ENCODE data around the gene TMEM256. TPM values are rescaled to one million over a fixed set of nuclear protein-coding genes. Genes with fewer than 3 reads are reported as not detected.

The TMEM256 gene
- total and polyA plus RNA-seq, 9 of the 15 experiments (the other 6 are each of a cell fraction or from before 2014, with no cell fraction given) = 43.4 to 177 (median 68.5) TPM

- TF ChIP-seq, protein P1, sequence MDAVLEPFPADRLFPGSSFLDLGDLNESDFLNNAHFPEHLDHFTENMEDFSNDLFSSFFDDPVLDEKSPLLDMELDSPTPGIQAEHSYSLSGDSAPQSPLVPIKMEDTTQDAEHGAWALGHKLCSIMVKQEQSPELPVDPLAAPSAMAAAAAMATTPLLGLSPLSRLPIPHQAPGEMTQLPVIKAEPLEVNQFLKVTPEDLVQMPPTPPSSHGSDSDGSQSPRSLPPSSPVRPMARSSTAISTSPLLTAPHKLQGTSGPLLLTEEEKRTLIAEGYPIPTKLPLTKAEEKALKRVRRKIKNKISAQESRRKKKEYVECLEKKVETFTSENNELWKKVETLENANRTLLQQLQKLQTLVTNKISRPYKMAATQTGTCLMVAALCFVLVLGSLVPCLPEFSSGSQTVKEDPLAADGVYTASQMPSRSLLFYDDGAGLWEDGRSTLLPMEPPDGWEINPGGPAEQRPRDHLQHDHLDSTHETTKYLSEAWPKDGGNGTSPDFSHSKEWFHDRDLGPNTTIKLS (IDR thresholded peaks at IDR 0.05; ENCODE audit: borderline replicate concordance, low read depth) = peak; percentile 48; the same call in 1 of the 2 replicates
- no peak for TF ChIP-seq MYBL2 (IDR thresholded peaks at IDR 0.05; ENCODE audit: low read depth)
- no peak for TF ChIP-seq MYBL2 (CRISPR knock-in tag; IDR thresholded peaks at IDR 0.05; ENCODE audit: borderline replicate concordance)
- TF ChIP-seq RBBP5 (IDR thresholded peaks at IDR 0.05; ENCODE audit: borderline replicate concordance, insufficient read depth, low read length, poor library complexity, severe bottlenecking) = peak; percentile 30
- no peak for TF ChIP-seq GABPB2 (CRISPR knock-in tag; conservative IDR thresholded peaks at IDR 0.05)
- no peak for TF ChIP-seq TAL1 (IDR thresholded peaks at IDR 0.05)
- TF ChIP-seq RHOXF2B (CRISPR knock-in tag; conservative IDR thresholded peaks at IDR 0.05) = no peak
- TF ChIP-seq MIER1 (IDR thresholded peaks at IDR 0.05; ENCODE audit: low read depth) = no peak
- TF ChIP-seq SAFB2 (IDR thresholded peaks at IDR 0.05; ENCODE audit: borderline replicate concordance, low read depth, low read length, severe bottlenecking) = no peak
- TF ChIP-seq EP400 (IDR thresholded peaks at IDR 0.05) = peak; percentile 76
- TF ChIP-seq TCF3 (CRISPR knock-in tag; IDR thresholded peaks at IDR 0.05) = no peak
- no peak for TF ChIP-seq TCF7 (IDR thresholded peaks at IDR 0.05; ENCODE audit: borderline replicate concordance)
- TF ChIP-seq ZFX (CRISPR knock-in tag; IDR thresholded peaks at IDR 0.05) = peak; percentile 67
- TF ChIP-seq ZBTB11 (CRISPR knock-in tag; IDR thresholded peaks at IDR 0.05) = peak in 1 of 3 experiments; percentile 60; a peak in 1 of 6 replicates
- TF ChIP-seq, protein P2, sequence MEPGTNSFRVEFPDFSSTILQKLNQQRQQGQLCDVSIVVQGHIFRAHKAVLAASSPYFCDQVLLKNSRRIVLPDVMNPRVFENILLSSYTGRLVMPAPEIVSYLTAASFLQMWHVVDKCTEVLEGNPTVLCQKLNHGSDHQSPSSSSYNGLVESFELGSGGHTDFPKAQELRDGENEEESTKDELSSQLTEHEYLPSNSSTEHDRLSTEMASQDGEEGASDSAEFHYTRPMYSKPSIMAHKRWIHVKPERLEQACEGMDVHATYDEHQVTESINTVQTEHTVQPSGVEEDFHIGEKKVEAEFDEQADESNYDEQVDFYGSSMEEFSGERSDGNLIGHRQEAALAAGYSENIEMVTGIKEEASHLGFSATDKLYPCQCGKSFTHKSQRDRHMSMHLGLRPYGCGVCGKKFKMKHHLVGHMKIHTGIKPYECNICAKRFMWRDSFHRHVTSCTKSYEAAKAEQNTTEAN (CRISPR knock-in tag; IDR thresholded peaks at IDR 0.05) = no peak
- no peak for TF ChIP-seq CBX8 (IDR thresholded peaks at IDR 0.05; ENCODE audit: borderline replicate concordance, extremely low read depth, low read depth, low read length, poor library complexity, severe bottlenecking)
- no peak for TF ChIP-seq ZNF589 (CRISPR knock-in tag; IDR thresholded peaks at IDR 0.05; ENCODE audit: low read depth)
- TF ChIP-seq SUPT5H (IDR thresholded peaks at IDR 0.05) = peak; percentile 54
- TF ChIP-seq, protein P3, sequence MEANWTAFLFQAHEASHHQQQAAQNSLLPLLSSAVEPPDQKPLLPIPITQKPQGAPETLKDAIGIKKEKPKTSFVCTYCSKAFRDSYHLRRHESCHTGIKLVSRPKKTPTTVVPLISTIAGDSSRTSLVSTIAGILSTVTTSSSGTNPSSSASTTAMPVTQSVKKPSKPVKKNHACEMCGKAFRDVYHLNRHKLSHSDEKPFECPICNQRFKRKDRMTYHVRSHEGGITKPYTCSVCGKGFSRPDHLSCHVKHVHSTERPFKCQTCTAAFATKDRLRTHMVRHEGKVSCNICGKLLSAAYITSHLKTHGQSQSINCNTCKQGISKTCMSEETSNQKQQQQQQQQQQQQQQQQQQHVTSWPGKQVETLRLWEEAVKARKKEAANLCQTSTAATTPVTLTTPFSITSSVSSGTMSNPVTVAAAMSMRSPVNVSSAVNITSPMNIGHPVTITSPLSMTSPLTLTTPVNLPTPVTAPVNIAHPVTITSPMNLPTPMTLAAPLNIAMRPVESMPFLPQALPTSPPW (CRISPR knock-in tag; IDR thresholded peaks at IDR 0.05) = 0 out of 2 replicates have a peak, but pooled peaks have one; percentile 38
Observed at GRCh38 chr17:7394452-7395191, 9.3 kb downstream of the TMEM256 start, which contains the start of gene PLSCR3 (continued).
